ENCODE measurements around the gene PXYLP1.

GRCh38 chr3:141294301-141294700 lies 62.7 kb downstream of the PXYLP1 start:
- no peak for TF ChIP-seq ARNT (IDR thresholded peaks at IDR 0.05)
- TF ChIP-seq LEF1 (IDR thresholded peaks at IDR 0.05; ENCODE audit: borderline replicate concordance) = no peak
- TF ChIP-seq CTBP1 (IDR thresholded peaks at IDR 0.05; ENCODE audit: borderline replicate concordance) = no peak
- no peak for TF ChIP-seq PKNOX1 (IDR thresholded peaks at IDR 0.05)
- TF ChIP-seq SP1 (IDR thresholded peaks at IDR 0.05) = no peak
- TF ChIP-seq ZNF384 (IDR thresholded peaks at IDR 0.05) = no peak
- no peak for TF ChIP-seq SUZ12 (IDR thresholded peaks at IDR 0.05)
- no peak for TF ChIP-seq HDGF (IDR thresholded peaks at IDR 0.05; ENCODE audit: borderline replicate concordance)
- TF ChIP-seq BHLHE40 (IDR thresholded peaks at IDR 0.05; ENCODE audit: borderline replicate concordance) = no peak

Data from HEK293T (cell line).